ENCODE results near the gene BTBD19.
"Not testable (repeated sequence)": the region's sequence is repeated elsewhere in the genome, so short reads cannot be mapped to it uniquely, and the experiment has no call there.

DNA sequence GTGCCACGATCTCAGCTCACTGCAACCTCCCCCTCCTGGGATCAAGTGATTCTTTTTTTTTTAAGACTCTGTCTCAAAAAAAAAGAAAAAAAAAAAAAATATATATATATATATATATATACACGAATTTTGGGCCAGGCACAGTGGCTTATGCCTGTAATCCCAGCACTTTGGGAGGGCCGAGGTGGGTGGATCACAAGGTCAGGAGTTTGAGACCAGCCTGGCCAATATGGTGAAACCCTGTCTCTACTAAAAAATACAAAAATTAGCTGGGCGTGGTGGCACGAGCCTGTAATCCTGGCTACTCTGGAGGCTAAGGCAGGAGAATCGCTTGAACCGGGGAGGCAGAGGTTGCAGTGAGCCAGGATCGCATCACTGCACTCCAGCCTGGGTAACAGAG, 10.4 kb upstream of the BTBD19 start:
- TF ChIP-seq, protein P1, sequence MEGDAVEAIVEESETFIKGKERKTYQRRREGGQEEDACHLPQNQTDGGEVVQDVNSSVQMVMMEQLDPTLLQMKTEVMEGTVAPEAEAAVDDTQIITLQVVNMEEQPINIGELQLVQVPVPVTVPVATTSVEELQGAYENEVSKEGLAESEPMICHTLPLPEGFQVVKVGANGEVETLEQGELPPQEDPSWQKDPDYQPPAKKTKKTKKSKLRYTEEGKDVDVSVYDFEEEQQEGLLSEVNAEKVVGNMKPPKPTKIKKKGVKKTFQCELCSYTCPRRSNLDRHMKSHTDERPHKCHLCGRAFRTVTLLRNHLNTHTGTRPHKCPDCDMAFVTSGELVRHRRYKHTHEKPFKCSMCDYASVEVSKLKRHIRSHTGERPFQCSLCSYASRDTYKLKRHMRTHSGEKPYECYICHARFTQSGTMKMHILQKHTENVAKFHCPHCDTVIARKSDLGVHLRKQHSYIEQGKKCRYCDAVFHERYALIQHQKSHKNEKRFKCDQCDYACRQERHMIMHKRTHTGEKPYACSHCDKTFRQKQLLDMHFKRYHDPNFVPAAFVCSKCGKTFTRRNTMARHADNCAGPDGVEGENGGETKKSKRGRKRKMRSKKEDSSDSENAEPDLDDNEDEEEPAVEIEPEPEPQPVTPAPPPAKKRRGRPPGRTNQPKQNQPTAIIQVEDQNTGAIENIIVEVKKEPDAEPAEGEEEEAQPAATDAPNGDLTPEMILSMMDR (conservative IDR thresholded peaks at IDR 0.05; ENCODE audit: low read length) = not testable (repeated sequence)
- TF ChIP-seq EZH2phosphoT487 (IDR thresholded peaks at IDR 0.05; ENCODE audit: borderline replicate concordance, low read depth, low read length) = not testable (repeated sequence)
